Embryonic facial prominence (tissue), 1 donor: ENCODE data around the gene AP2S1.
"Not testable (repeated sequence)": the region's sequence is repeated elsewhere in the genome, so short reads cannot be mapped to it uniquely, and the experiment has no call there.

Experiments
- DNase-seq: peaks from one replicate; pipeline ENCODE4 v3.0.0-alpha.2; 2016; ENCODE audit errors: extremely low spot score

Gene AP2S1

DNA sequence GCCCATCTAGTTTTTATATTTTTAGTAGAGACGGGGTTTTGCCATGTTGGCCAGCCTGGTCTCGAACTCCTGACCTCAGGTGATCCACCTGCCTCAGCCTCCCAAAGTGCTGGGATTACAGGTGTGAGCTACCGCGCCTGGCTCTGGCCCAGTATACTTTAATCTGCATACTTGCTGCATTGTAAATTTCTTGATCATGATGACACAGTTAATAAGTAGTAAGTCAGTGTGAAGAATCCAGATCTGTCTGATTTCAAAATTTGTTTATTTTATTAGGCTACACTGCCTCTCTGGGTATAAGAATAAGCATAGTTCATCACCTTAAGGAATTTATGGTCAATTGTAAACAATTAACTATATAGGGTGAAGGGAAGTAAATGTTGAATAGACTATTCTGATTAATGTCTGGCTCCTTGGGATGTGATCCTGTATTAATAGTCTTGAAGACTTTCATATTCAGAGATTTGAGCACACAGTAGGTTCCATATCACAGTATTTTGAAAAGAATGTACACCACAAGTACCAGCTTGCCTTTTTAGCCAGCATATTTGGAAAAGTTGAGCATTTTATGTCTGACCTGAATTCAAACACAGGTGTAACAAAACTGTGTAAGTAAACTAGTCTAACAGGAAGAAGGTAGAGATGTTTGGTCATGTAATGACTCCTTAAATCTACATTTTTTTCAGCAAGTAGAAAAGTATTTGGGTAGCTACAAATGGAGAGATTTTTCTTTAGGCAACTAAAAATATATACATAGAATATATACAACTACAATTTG lies 17.6 kb upstream of the AP2S1 start:
- no peak for DNase-seq

DNA sequence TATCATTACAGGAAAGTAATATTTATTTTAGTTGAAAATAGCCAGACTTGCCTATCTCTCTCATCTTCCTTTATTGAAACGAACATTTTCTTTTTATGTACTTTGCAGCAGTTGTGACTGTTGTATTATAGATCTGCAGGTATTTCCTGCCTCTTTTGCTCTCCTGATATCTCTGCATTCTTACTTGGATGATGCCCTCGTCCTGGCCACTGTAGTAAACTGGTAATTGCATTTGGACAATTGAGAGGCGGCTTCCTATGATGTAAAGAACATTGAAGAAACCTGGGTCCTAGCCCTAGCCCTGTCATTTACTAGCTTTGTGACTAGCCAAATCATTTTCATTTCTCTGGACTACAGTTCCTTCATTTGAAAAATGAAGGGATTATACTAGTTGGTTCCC lies 16.5 kb upstream of the AP2S1 start:
- DNase-seq: no peak

DNA sequence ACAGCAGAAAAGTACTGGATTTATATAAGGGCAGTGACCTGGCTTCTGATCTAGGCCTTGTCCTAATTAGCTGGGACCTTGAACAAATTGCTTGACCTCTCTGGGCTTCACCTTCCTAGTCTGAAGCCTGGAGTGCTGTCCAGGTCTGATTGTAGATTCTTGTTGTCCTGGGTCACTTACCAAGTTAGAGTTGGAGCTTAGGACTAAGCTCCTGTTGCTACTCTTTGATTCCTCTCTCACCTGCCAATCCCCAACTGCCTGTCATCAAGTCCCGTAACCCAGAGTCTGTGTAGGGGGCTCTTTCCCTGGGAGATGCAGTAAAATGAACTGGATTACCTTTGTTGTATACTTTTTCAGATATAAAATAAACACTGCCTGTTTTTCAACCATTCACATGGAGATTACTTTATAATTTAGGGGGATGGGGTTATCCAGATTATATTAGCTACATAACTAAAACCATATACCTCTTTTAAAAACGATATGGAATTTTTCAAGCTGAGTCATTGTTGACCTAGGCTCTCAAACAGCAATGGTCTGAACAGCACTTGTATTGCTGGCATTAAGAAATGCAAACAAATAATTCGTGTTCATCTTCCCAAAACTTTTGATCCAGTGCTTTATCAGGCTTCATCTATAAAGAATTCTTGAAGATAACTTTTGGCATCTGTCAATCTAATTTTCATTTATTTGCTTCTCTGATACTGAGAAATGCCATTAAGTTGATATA lies 15.9 kb upstream of the AP2S1 start:
- DNase-seq: no peak

DNA sequence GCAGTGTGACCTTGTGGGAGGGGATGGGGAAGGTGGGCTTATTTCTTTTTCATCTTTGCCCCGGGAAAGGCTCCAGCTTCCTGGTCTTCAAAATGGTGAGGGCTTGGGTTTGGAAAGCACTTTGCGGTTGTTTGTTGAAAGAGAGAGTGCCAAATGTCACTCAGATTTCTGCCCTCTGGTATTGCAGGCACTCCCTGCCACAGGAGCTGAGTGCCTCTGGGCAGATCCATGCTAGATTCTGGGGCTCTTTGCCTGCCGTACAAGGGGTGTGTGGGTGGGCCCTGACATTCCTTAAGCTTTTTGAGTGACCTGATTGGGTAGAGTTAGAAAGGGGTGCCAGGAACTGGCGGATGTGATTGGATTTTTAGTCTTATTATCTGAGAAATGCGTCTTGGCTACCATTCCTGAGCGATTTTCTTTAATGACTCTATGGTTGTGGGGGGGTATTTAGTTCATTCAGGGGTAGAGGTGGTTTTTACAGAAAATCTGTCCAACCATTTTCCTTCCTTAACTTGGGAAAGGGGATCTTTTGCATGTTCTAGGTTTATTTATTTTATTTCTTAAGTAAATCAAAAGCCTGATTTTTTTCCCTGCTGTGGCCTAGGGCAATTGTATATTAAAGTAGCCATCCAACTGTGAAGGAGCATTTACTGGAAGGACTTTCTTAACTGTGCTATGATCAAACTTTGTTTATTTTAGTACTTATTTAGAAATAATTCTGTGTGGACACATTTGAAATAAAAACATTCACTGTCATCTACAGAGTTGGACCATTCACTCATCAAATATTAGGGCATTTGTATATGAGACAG lies 13.4 kb upstream of the AP2S1 start:
- no peak for DNase-seq

DNA sequence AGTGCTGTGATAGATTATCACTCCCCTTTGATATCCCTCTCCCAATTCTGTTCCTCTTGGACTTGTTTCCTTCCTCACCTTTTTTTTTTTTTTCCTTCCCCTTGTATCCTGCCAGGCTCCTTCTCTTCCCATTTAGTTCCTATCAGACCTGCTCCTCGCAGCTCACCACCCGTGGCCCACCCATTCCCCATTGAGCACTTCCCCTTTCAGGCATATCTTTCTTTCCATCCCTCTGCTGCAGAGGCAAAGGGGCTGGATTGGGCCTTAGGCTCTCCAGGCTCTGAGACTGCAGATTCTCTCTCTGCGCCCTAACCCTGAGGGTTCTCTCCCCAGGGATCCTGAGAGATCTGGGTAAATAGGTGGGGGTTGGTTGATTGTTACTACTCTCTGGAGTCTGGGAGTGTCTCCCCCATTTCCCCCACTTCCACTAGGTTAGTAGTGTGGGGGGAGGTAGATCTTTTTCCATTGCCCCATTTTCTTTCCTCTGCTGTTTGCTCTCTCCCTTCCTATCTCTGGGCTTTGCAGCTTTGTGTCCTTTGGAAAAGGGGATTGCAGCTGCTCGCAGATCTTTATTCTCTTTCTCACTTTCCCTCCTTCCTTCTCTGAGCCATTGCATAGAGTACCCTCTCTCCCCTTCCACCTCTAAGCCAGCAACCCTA lies 12.5 kb upstream of the AP2S1 start:
- no peak for DNase-seq

DNA sequence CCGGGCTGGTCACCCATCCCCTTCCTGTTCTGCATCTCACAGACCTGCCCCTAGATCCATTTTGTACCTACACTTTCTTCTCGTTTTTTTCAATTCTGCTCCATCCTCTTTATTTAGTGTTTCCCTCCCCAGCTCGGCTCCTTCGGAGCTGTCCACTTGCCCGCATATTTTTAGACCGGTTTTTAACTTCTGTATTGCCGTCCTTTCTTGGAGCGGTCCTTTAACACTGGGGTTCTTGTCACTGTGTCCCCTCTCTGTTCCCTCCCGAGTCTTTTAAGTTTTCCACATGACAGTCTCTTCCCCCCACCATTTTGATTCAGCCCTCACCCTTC lies 11.8 kb upstream of the AP2S1 start:
- DNase-seq: no peak

DNA sequence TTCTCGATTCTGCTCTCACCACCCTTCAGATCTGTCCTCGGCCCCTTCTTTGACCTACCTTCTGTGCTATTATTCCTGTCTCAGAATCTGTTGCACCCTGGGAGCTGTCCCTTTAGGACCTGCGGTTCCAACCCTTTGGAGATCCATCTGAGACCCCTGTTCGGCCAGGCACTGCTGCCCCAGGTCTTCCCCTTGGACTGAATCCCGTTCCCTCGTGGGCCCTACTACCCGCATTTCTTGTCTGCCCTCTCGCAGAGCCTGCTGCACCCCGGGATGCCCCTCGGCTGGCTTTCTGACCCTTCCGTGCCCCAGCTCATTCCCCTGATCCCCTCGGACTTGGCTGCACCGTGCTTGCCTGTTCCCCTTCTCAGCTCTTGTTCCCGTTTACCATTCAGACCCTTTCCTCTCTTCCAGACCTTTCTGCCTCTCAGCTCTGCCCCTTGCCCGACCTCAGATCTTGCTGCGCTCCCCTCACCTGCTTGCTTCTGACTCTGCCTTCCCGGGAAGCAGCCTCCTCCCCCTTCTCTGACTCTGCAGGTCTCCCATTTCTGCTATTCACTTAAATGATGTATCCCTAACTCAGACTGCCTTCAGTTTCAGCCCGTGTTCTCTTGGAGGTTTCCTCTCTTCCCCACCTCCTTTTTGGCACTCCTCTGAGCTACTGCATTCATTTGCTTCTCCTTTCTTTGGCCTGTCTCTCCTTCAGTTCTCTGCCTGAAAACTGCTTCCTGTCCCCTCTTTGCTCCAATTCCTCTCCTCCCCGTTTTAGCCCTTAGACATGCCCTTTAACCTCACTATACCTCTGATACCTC lies 11.3 kb upstream of the AP2S1 start:
- DNase-seq: no peak

DNA sequence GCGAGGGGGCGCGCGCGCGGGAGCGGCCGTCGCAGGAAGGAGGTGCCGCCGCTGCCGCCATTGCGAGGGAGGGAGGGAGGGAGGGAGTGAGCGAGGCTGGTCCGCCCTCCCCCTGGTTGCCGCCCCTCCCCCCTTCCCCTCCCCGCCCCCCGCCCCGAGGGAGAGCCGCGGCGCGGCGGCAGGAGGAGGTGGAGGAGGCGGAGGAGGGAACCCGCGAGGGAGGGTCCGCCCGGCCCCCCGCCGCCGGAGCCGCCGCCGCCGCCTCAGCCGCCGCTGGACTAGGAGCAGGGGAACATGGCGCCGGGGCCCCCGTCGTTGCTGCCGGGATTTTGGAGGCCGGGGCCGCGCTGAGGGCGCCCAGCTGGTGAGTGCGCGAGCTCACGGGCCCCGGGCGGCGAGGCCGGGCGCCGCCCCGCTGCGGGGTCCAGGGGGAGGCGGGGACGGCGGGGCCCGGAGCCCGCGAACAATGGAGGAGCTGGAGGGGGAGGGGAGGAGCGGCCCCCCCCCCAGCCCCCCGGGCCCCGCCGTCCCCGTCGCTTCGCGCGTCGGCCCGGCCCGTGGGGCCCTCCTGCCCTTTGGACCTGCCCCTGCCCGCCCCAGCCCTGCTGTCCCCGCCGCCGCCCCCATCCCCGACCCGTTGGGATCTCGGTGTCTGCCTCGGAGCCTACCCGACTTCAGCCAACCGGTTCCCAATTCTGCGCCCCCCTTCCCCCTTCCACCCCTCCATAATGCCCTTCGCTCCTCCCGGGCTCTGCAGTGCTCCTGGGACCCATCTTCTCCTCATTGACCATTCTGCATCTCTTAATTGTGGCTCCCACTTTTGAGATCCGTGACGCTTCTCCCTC lies 10.4 kb upstream of the AP2S1 start, which contains the start of gene ARHGAP35:
Gene ARHGAP35, plus strand, starts transcription at position 152 of the 845 bp plus-strand sequence. CDS start 57,679 bp downstream, outside the sequence.
- DNase-seq: no peak

DNA sequence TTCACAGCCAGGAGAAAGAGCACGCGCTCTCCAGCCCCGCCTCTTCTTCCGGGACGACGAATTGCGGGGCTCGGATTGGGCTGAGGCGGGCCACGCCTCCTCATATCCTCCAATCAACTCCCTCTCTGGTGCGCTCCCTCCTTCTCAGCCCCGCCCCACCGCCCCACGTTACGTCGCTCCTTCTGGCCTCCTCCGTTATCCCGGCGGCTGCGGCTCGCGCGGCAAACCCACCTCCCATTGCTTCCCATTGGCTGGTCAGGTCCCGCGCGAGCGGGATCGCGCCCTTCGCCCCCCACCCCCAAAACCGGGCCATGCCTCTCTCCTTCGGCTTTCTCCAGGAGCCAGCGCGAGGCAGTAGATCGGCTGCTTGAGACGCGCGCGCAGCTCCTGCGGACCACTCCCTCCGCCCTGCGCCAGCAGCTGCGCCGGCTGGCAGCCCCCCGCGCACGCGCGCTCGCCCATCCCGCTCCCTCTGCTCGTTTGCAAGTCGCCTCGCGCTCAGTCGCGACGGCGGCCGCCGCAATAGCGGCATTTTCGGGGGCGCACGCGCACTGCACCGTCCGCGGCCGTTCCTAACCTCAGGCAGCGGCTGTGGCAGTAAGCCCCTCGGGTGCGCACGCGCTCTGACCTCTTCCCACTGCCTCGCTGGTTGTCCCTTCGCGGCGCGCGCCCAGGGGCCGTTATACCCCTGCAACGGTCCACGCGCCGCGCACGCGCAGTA lies 9.6 kb upstream of the AP2S1 start:
- peak; percentile 98 for DNase-seq

DNA sequence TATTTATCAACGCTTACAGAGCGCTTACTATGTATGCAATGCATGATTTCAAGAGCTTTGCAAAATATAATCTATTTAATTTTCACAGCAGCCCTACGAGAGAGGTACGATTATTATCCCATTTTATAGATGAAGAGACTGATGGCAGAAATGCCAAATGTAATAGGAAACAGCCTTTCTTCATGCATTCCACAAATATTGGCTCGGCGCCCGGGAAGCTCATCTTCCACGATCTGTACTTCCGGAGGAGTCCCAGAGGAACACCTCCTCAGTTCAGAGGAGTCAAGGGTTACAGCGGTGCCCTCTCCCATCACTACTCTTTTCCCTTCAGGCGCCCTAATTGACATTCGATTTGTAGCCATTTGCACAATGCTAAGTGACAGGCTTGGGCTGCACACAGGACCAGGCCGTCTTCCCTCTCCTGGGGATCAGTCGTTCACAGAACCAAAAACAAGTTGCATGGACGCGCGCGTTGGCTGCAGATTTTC lies 9.0 kb upstream of the AP2S1 start:
- DNase-seq: no peak

DNA sequence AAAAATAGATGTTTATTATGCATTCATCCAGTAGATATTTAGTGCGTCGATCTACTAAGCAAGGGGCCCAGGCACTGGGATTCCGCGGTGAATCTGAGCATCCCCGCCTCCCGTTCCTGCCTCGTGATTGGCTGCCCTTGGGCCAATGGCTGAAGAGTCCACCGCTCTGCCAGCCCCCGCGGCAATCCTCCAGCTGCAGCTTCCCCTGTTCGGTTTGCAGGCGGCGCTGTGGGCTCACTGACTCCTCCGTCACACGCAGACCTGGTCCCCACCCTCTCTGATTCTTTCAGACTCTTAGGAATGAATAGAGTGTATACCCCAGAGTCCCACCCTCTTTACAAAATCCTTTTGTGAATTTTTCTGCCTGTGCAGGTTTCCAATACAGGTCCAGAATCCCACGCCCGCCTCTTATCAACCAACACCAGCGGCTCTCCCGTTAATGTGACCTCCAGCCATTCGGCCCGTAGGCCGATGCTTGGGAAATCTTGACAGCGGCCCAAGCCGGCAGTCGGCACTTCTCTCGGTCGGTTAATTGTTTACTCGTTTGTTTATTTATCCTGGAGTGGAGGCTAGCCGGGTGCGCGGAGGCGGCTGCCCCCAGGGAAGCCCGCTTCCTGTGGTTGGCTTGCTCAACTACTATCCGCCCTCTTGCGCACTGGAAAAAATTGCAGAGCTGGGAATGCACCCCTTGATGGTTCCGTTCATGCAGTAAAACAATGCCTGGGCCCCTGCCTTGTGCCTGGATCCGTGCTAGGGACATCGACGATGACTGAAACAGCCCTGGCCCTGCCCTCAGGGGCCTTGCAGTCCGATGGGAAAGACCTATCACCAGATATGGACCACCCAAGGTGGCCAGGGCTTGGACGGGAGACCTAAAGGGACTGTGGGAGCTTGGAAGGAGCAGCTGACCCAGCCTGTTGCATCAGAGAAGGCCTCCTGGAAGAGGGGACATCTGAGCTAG lies 5.7 kb upstream of the AP2S1 start:
- peak; percentile 89 for DNase-seq

DNA sequence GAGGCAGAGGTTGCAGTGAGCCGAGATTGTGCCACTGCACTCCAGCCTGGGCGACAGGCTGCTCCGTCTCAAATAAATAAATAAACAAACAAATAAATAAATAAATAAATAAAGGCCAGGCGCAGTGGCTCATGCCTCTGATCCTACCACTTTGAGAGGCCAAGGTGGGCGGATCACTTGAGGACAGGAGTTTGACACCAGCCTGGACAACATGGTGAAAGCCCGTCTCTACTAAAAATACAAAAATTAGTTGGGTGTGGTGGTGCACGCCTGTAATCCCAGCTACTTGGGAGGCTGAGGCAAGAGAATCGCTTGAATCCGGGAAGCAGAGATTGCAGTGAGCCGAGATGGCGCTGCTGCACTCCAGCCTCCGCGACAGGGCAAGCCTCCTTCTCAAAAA lies 4.1 kb upstream of the AP2S1 start:
- DNase-seq: not testable (repeated sequence)

DNA sequence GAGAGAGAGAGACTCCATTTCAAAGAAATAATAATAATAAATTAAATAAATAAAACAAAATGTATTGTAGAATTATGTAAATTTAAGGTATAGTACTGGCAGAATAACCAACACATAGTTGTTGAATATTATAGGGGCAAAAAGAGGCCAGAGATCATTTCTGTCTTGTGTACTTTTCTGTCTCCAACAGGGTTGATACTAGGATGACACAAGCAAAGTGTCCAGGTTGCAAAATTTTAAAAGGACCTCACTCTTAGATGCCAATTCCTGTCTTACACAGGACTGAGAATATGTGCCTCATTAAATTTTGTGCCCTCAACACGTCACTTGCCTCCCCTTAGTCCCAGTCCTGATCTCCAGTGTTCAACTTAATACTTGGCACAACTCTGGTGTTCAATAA lies 2.2 kb upstream of the AP2S1 start:
- DNase-seq: no peak

DNA sequence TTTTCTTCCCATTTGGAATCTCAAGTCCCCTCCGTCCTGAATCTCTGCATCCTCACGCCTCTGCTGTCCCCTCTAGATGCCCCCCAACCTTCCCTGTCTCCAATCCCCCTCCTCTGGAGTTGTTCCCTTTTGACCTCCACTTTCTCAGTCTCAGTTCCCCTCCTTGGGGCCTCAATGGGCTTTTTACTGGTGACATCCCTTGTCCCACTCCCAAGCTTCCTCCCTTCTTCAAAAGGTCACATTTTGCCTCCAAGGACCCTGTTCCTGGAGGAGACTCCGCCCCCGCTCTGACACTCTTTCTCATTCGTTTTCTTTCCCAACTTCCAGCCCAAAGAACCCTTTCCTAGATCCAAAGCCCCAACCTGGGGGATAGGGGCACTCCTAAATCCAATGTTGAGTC lies 1.0 kb downstream of the AP2S1 start:
- no peak for DNase-seq

DNA sequence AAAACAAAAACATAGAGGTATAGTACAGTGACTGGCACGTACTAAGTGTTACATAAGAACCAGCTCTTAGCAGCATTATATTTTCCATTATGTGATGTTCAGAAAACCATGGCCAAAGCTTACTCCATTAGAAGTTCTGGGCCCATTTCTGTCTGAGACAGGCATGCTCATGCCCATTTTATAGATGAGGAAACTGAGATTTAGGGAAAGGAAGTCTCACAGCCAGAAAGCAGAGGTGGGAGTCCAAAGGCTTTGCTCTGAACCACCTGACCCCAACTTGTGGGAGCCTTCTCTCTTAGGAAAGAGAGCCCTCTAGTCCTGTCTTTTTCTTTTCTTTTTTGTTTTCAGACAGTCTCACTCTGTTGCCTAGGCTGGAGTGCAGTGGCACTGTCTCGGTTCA lies 2.3 kb downstream of the AP2S1 start:
- no peak for DNase-seq

DNA sequence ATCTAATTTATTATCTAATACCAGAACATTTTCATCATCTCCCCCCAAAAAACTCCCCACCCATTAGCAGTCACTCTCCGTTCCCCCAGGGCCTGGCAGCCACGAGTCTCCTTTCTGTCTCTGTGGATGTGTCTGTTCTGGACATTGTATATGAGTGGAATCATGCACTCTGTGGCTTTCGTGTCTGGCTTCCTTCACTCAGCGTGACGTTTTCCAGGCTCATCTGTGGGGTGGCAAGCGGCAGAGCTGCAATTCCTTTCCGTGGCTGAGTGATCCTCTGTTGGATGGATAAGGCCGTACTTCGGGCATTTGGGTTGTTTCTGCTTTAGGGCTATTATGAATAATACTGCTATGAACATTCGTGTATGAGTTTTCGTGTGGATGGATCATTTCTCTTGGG lies 3.1 kb downstream of the AP2S1 start:
- DNase-seq: no peak

DNA sequence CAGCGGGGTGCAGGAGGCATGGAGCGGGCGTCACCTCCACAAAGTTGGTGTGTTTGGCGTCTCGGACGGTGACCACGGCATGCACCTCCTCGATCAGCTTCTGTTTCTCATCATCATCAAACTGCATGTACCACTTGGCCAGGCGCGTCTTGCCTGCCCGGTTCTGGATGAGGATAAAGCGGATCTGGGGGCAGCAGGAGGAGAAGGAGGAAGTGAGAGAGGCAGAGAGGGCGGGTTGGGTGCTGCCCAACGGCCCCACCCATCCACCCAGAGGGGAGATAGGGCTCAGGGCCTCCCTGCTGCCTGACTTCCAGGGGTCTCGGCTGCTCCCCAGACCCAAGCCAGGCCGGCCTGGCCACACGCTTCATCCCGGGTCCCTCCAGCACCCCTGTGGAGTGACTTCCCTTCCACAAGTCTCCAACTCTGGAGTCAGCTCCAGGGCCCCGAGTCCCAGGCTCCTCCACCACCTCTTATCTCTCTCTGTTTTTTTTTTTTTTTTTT lies 4.6 kb downstream of the AP2S1 start:
- no peak for DNase-seq

DNA sequence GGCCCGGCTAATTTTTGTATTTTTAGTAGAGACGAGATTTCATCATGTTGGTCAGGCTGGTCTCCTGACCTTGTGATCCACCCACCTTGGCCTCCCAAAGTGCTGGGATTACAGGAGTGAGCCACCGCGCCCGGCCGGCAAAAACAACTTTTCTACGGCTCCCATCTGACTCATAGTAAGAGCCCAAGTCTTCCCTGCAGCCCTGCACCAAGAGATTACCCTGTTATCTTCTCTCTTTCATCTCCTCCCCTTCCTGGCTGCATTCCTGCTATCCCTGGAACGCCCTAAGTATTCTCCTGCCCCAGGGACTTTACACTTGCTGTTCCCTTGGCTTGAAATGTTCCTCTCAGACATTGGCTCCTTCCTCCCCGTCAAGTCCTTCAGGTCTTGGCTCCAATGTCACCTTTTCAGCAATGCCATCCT lies 6.6 kb downstream of the AP2S1 start:
- no peak for DNase-seq
